Prostate gland (tissue), 2 donors: ENCODE results near the gene RSU1.

Source experiments
- POLR2AphosphoS5 ChIP-seq: sonication (generic); formaldehyde crosslinking; IDR thresholded peaks from one replicate; pipeline ENCODE4 v1.6.1; 2017; ENCODE audit warnings: antibody characterized with exemption
- TF ChIP-seq, protein P1 (sequence below), 4 experiments: fragments of 200-600 bp in 2 of 4; fragments of 450-650 bp in 2 of 4; sonication (generic) in 2 of 4; IDR thresholded peaks; 1 replicate in 3 of 4; 2 replicates in 1 of 4; pipeline ENCODE4 v1.5.1; 2016 to 2019; ENCODE audit warnings: antibody characterized with exemption in 4 of 4, mild to moderate bottlenecking in 2 of 4, moderate library complexity in 2 of 4

- TF ChIP-seq, protein P1, sequence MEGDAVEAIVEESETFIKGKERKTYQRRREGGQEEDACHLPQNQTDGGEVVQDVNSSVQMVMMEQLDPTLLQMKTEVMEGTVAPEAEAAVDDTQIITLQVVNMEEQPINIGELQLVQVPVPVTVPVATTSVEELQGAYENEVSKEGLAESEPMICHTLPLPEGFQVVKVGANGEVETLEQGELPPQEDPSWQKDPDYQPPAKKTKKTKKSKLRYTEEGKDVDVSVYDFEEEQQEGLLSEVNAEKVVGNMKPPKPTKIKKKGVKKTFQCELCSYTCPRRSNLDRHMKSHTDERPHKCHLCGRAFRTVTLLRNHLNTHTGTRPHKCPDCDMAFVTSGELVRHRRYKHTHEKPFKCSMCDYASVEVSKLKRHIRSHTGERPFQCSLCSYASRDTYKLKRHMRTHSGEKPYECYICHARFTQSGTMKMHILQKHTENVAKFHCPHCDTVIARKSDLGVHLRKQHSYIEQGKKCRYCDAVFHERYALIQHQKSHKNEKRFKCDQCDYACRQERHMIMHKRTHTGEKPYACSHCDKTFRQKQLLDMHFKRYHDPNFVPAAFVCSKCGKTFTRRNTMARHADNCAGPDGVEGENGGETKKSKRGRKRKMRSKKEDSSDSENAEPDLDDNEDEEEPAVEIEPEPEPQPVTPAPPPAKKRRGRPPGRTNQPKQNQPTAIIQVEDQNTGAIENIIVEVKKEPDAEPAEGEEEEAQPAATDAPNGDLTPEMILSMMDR (IDR thresholded peaks at IDR 0.05), result no peak
- TF ChIP-seq POLR2AphosphoS5, result no peak
These were observed 43.9 kb downstream of the RSU1 start for GRCh38 chr10:16773334-16773733.
